Suppressor macrophage treated with lipopolysaccharide for 4 hours (primary cell): ENCODE results near the gene SLC12A4.
A peak's percentile ranks its signal among the peaks of the same experiment; 100 is the strongest.

Experiments used
- DNase-seq: peaks from one replicate; pipeline ENCODE4 v3.0.0-alpha.2; 2020

Gene SLC12A4

DNA sequence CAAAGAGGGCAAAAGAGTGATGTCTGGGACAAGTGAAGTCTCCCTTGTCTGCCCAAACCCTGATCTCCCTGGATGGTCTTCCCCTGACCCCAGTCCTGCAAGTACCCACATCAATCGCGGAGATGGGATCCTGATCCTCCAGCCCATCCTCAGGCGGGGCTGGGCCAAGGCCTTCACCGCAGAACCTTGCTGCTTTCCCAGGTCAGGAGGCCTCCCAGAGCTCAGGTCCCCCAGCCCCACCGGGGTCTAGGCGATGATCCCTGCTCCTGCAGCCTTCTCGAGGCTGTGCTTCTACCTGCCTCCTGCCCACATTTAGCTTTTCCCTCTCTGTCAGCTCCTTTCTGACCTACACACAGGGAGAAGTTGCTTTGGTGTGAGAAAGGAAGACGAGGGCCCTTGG lies 6.3 kb downstream of the SLC12A4 start:
- no peak for DNase-seq

DNA sequence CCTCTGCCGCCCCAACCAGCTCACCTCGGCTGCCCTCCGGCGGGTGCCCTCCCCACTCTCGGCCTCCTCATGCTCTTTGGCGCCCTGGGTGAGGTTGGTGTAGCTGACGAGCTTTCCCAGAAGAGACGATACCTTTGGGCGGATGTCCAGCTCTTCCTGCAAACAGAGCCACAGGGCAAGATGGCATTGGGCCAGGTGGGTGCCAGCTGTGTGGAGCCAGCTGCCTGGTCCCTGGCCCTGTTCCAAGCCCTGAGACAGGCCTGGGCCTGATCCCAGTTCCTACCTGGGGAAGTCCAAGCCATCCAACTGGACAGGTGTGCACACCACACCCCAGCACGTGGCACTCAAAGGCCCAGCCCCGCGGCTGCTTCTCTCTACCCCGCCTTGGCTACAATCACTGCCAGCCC lies 6.9 kb downstream of the SLC12A4 start:
- no peak for DNase-seq

DNA sequence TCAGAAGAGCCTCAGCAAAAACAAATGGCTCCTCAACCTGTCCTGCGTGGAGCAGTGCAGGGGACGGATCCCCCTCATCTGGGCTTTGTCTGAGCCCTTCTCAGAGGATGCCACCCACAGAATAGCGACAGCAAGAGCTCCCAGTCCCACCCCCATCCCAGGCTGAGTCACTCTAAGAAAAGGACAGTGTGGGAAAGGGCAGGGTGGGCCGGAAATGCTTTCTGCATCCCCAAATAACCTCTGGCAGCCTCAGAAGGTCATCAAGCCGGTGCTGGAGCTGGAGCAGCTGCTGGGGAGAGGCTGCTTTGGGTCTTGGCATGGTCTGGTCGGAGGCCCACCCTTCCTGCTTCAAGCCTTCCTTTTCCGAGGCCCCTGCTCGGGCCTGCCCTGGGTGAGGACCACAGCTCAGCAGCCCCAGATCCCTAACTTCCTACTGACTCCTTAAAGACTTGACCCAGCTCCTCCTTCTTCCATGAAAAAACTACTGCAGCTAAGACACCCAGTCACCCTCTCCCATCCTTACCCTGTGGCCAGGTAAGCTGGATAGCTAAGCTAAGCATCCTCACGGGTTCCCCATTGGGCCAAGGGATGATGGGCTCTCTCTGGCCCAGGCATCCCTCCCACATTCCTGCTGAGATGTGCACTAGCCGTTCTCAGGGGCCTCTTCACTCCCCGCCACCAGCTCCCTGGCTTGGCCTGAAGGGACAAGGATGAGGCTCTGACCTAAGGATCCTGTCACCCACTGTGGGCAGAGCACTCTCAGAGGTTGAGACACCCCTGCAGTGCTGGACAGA lies 8.7 kb downstream of the SLC12A4 start:
- DNase-seq = no peak

DNA sequence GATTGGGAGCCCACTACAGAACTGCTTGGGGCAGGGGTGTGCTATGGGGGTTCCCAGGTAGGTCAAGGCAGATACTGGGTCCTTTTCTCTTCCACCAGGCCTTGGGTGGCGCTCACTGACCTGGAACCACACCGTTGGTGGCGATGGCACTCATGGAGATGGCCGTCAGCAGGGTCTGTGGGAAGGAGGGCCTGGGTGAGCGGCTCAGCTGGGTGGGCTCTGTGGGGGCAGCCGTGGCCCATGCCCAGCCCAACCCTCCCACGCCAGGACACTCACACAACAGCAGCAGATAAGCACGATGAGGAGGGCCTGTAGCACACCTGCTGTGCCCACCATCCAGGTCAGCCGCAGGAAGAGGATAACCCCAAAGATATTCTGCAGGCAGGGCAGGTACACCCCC lies 10.8 kb downstream of the SLC12A4 start:
- DNase-seq = no peak

DNA sequence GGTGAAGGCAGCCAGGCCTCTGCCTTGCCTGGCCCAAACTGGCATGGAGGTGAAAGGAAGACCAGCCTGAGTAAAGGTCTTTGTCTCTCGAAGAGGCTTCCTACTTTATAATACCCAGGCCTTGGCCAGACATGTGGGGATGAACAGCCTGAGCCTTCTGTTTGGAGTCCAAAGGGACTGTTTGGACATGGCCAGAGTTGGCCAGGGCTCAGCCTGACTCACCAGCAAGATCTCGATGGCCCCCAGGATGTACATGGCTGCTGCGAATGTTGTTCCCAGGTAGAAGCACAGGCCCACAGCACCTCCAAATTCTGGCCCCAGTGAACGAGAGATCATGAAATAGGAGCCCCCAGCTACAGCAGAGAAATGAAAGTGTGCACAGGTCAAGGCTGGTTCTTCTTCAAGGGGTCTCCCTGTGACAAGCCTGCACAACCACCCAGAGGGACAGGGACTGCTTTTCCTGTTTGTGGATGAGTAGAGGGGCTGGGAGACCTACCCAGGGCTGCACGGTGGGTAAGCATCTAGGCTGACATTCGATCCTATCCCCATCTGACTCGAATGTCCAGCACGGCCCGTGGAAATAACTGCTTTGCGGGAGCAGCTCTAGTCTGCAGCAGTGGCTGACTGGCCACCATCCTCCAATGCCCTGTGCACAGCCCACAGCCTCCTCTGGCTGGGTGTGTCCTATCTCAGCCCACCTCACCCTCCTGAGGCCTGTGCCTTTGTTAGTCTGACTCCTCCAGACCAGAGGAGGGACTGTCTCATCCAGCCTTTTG lies 13.8 kb downstream of the SLC12A4 start:
- no peak for DNase-seq

DNA sequence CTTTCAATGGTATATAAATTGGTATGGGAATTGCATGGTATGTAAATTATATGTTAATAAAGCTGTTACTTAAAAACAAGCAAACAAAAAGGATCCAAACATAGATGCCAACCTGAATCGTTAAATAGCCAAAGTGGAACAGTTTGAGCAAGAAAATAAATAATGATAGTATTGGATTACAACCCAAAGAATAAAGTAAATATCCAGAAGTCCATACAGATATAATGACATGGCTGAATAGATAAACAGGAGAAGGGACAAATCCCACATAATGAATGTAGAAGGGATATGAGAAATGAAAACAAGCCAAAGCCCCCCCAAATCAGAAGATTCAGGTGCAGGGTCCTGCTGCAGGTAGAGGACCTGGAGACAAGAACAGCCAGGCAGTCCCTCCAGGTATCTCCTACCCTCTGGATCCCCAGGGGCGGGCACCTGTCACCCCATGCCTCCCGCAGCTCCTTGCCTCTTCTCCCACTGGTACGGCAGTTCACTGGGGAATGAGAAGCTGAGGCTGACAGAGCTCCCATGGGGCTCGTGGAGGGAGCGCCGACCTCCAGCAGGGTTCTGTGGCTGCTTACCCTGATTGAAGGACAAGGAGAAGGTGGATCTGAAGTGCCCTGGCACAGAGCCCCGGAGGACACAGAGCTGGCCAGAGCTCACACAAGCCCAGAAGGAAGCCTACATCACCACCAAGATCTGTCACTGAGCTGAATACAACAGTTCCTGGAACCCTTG lies 14.6 kb downstream of the SLC12A4 start:
- no peak for DNase-seq

DNA sequence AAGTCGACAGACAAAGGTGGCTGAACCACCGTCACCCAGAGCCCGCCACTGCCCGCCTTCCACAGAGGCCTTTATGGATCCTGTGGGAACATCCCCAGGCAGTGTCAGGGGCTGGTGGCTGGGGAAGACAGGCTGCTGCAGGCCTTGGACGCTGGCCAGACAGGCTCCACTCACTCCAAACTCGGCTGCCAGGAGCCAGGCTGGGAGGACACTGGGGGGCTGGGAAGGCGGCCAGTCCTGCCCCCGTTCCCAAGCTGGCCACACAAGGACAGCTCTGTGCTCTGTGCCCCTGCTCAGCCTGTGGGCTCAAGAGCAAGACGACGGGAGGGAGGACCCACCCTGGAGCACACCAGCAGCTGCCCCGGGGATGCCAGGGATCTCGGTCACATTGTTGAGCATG lies 17.0 kb downstream of the SLC12A4 start:
- no peak for DNase-seq

DNA sequence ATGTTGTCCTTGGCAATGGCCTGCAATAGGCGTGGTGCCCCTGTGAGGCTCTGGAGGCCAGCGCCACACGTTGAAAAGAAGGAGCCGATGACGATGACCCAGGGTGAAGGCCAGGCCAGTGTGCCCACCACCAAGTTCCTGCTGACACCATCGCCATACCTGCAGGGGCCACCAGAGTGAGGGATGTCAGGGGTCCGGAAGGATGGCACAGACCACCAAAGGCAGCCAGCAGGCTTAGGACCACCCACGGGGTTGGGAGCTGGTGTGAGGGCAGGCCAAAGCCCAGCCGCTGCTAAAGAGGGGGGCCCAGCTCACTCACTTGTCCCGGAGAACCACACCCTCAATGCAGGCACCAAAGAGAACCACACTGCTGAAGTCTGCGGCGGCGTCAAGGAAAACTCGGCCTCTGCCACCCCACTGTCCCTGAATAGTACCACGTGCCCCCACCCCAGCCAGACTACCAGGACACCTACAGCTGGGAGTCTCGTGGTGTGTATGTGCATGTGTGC lies 18.0 kb downstream of the SLC12A4 start:
- DNase-seq = no peak

DNA sequence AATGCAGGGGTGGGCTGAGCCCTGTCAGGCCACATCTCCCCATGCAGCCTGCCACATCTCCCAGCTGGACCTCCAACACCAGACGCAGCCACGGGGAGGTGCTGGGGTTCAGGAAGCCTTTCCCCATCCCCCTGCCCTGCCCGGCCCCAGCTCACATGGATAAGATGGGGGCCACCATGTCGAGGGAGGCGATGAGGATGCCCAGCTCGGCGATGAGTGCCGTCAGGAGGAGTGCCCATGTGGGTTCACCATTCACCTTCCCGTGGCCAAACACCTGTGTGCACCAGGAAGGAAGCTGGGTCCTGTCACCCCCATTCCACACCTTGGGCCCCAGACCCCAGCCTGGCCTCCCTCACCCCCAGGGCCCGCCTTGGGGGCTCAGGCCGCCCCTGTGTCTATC lies 18.8 kb downstream of the SLC12A4 start:
- no peak for DNase-seq

DNA sequence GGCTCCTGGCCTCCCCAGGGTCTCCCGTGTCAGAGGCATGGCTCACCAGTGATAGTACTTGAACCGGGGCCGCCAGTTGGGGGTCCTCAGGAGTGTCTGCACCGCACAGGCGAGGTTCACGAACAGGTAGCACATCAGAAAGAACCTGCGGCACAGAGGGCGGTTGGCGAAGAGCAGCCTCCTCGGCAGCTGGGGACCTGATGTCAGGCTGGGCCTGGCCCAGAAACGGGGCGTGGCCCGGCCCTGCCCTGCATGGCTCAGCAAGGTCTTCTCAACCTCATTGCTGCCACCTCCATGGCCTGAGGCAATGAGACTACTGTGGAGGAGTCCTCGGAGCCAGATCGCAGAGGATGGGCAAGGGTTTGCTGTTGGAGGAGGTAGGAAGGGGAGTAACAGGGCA lies 20.4 kb downstream of the SLC12A4 start:
- DNase-seq = no peak

DNA sequence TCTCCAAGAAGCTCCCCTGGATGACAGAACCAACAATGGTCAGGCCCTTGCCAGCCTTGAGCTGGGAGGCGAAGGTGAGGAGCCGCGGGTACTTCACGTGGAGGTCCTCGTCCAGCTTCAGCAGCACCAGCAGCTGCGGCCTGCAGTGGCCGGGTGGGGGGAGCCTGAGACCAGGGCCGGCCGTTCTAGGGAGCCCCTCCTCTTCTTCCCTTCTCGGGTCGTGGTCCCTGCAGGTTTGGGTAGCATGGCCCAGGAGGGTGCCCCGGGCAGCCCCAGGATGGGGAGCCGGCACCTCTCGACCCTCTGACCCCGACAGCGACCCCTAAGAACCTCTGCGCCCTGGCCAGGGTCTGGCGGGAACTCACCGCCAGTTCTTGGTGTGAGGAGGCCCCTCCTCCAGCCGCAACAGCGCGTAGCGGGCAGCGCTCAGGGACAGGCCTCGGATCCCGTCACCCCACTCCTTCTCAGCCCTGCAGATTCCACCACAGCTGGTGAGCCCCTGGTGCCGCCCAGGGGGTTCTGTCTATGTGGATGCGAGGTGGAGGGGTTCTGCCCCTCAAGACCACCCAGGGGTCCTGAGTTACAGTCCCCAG lies 21.4 kb downstream of the SLC12A4 start:
- no peak for DNase-seq

DNA sequence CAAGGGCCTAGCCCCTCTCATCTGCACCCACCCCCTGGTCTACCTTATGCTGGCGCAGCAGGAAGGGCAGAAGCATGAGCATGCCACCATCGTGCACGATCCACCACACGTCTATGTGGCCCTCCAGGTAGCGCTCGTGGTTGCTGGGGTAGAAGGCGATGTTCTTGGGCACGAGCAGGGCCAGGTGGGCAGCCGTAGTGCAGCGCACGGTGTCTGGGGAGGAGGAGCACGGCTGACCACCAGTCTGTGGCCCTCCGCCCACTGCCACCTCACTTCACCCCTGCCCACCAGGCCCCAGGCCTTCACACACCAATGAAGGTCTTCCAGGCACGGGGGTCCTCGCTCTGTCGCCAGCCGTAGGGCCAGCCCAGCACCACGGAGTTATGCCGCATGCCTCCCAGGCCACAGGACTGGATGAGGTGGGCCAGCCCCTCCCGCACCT lies 22.3 kb downstream of the SLC12A4 start:
- no peak for DNase-seq

DNA sequence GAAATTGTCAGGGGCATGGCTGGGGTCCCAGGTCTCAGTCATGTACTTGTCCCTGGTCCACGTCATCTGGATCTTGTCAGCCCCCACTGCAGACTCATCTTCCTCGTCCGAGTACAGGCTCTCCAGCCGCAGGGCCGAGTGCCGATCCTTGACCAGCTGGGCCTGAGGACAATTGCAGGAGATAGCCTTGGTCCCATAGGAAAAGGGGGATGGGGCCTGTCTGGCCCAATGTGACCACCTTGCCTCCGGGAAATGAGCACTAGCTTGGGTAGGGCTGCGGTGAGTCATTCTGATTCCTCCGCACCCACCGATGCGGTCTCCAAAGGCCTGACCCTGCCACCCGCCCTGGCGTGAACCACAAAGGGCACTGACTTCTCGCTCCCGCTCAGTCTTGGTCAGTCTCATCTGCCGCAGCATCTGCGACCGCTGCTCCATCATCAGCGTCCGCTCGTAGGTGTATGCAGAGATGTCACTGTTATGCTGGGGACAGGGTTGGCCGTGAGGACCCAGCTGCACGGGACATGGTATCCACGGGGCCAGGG lies 23.0 kb downstream of the SLC12A4 start:
- no peak for DNase-seq

DNA sequence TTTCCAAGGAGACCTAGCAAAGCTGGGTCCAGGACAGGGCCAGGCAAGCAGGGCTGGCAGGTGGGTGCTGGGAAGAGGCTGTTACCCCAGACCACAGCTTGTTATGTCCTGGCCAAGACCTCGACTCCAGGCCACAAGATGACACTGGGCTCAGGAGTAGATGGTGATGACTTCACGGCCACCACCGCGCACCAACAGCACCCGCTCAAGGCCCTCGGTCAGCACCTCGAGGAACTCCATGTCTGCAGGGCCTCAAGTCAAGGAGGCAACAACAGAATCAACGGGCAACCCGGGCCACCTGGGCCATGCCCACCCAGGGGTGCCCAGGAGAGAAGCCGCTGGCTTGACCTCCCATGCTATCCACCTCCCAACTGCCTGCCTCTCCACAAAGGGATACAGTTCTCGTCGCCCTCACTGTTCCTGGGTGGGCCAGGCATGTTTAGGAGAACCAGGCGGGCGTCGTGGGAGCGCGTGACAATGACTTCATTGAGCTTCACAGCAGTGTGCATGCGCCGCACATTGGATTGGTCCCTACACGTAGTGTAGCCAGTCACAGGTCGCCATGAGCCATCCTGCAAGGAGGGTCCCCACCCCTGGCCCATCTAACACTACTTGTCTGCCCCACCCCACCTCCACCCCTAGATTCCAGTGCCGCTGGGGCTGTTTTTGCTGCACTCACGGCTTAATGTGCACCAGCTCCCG lies 23.6 kb downstream of the SLC12A4 start:
- DNase-seq = no peak

DNA sequence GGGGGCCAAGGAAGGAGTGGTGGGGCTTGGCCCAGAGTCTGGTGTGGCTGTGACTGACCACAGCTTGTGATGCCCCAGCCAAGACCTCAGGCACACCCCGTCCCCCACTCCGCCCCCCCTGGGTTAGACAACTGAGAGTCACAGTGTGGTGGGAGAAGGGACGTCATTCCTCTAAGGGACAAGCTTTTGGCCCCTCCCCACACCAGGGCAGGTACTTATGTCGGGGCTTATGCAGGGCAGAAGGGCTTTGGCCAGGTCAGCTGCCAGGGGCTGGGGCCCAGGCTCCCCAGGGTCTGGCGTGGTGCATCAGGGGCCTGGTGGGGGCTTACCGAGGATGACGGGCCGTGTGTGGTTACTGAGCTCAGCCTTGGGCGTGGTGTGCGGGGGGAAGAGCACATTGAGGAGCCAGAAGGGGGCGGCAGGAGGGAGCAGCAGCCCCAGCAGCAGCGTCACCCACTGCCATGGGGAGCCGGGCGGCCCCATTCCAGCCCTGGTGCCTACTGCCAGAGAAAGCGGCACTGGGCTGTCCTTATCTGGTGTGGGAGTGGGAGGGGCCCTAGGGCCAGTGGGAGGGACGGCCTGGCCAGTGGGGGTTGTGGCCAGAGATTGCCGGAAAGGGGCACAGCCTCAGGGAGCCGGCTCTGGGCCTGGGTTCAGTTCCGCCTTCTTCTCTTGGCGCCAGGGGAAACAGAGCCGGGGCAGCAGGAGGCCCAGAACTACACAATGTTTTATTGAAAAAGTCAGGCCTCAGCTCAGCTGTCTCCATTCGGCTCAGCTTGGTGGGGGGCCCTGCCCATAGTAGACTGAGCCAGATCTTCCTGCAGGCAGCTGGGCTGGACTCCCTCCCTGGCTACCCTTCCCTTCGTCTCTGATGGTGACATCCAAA lies 24.6 kb downstream of the SLC12A4 start, which contains the start of gene LCAT:
Gene LCAT, minus strand, starts transcription at position 502 of the 886 bp plus-strand sequence. Its CDS starts 19 bp downstream, at position 483.
- DNase-seq = no peak

DNA sequence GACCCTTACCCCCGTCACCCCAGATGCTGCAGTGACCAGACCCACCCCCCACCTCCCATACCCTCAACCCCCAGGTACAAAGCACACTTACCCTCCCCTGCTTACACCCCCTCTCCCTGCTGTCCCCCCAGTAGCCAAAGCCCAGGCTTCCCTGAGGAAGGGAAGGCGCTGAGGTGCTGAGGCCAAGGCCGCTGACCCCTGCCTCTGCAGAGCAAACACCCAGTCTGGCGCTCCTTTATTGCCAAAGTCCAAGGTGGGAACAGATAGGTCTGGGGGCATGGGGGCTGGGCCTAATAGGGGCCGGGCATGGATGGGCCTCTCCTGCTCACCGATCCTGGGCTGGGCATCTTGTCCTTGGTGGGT lies 25.2 kb downstream of the SLC12A4 start:
- DNase-seq = no peak

DNA sequence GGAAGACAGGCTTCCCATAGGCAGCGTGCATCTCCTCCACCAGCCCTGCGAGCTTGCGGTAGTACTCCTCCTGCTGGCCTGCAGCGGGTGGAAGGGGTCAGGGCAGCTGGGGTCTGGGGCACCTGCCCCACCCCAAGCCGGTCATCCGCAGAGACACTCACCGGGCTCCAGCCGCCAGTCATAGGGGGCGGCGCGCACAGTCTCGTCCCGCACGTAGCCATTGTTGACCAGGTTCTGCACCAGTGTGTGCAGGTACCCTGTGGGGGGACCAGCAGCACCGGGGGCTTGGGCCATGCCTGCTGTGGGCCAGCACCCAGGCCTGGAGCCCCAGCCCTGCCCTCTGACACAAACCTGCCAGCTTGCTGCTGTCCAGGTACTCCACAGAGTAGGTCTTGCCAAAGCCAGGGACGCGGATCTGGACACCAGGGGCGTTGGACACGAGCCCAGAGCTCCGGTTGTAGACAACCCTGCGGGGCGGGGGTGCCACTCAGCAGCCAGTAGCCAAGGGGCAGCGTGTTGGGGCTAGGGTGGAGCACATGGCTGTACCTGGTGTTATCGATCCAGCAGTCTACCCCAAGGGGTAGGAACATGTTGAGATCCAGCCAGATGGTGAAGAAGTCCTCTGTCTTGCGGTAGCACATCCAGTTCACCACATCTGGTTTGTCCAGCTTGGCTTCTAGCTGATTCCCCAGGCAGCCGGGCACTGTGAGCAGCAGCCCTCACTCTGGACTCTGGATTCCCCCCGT lies 25.8 kb downstream of the SLC12A4 start:
- no peak for DNase-seq

DNA sequence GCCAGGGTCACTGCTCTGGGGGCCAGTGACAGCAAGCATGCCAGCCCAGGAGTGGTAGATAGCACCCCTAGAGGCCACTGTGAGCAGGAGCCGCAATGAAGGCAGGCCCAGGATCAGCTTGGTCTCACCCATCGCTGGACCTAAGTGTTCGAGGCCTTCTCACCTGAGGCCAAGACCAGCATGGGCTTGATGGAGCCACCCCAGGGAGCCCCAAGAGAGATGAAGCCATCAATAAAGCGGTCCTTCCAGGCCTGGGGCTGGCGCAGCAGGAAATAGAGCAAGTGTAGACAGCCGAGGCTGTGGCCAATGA lies 26.3 kb downstream of the SLC12A4 start:
- DNase-seq = peak; percentile 52

DNA sequence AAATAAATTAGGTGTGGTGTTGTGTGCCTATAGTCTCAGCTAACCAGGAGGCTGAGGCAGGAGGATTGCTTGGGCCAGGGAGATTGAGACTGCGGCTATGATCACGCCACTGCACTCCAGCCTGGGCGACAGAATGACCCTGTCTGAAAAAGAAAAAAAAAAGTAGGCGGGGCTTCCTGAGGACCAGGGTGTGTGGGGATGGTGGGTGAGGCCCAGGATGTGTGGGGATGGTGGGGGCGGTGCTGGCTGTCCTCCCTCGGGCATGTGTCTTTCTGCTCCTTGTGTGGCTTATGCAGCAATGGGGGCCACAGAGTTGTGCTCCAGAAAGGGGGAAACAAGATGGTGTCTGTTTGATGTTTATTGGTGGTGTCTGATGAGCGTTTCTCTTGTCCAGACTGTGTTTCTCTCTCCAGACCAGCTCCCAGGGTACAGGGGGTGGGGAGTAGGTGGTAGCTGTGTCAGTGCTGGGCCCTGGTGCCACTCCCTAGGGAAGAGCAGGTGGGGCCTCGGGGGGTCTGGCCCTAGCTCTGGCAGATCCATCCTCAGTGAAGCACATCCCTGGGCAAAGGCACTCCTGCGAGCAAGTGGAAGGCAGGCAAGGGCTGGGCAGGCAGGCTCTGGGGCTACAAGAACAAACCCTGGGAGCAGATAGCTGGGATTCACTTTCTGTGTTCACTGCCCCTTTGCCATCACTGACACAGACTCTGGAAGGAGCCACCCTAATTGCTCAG lies 26.8 kb downstream of the SLC12A4 start:
- DNase-seq = no peak
